ENCODE measurements around the gene PRR12. TPM values are rescaled to one million over a fixed set of nuclear protein-coding genes. Genes with fewer than 3 reads are reported as not detected.

Gene PRR12
- polyA plus RNA-seq, 1 donor = 19.1 TPM

DNA sequence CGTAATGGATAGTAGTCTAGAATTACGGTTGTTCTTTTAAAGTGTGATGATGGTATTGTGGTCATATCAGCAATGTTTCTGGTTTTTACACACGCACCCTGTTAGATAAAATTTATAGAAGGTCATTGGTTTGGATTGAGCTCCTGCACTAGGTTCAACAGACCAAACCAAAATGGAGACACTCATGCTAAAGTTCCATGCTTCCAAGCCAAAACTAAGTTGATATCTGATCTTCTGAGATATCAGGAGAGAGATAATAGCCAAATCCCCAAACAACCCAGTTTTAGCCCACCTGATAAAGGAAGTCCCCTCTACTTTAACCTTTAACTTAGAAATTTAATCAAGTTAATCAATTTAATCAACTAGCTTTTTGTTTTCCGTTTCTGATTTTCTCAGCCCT lies 11.8 kb upstream of the PRR12 start:
- no peaks in the 10 kb centered on the region for H3K9me3 ChIP-seq (ENCODE audit: control insufficient read depth, low read depth, low read length)
- H3K36me3 ChIP-seq (ENCODE audit: control insufficient read depth, insufficient read depth, low read length) = peaks cover 14% of the 10 kb centered on the region
- H3K4me3 ChIP-seq (ENCODE audit: low read length) = no peak overlapping the region
- H3K27me3 ChIP-seq (ENCODE audit: control insufficient read depth, insufficient read depth, low read length) = no peaks in the 10 kb centered on the region
- WGBS (ENCODE audit: insufficient coverage, low lambda C conversion rate) = 20% methylated on average over 1 of the region's 4 CpGs
- no peak overlapping the region for H3K27ac ChIP-seq (ENCODE audit: low read length)
- no peak for DNase-seq
- H3K4me1 ChIP-seq (ENCODE audit: control insufficient read depth, insufficient read depth, low read length) = peaks cover 5% of the 10 kb centered on the region

DNA sequence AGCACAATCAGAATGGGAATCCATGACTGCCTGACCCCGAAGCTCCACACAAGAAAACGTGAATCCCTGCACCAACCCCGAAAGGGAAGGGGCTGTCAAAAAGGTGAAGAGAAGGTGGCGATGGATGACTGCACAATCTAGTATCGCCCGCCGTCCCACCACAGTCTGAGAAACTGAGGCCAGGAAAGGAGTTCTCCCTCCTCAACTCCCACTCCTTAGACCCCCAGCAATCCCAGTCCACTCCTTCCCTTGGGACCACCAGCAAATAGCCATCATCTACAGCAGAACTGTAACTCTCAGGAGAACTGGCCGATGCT lies 11.1 kb upstream of the PRR12 start:
- no peaks in the 10 kb centered on the region for H3K9me3 ChIP-seq (ENCODE audit: control insufficient read depth, low read depth, low read length)

DNA sequence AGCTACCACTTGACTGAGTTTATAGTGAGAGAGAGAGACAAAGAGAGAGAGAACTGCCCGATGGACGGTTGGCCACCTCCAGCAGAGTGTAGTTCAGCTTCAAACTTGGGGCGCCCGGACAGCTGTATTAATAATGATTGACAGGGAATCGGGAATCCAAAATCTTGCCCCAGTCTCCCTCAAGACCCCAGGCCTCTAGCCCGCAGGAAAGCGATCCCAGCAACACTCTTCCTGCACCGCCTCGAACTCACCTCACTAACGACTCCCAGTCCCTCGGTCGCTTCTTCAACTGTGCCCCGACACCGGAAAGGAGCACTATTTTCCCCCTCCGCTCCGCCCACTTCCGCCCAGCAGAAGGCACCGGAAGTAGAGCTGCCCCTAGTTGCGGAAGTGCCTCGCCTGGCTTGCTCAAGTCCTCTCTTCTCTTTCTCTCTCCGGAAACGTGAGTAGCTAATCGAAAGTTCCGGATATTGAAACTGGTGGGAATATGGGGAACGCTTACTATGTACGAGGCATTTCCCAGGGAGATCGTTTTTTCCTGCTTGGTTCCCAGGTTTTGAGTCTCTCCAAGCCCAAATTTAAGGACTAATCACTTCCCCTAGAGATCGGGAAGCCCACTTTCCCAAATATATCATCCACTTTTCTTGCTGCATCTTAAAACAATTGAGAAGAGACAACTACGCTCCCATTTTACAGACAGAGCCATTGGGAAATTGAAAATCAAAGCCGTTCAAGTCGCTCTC lies 10.5 kb upstream of the PRR12 start, which contains the start of gene NOSIP:
TSS of gene NOSIP (minus strand) at position 293 of the 743 bp plus-strand sequence. CDS start 19,865 bp downstream, outside the sequence.
- Histone ChIP-seq H3K4me1 (ENCODE audit: control insufficient read depth, insufficient read depth, low read length) (peaks cover 5% of the 10 kb centered on the region), H3K27ac (ENCODE audit: low read length) (peak within 1 kb of the TSS; percentile 45), H3K9me3 (ENCODE audit: control insufficient read depth, low read depth, low read length) (no peaks in the 10 kb centered on the region), H3K27me3 (ENCODE audit: control insufficient read depth, insufficient read depth, low read length) (no peaks in the 10 kb centered on the region), H3K4me3 (ENCODE audit: low read length) (peak within 1 kb of the TSS; percentile 66), H3K36me3 (ENCODE audit: control insufficient read depth, insufficient read depth, low read length) (peaks cover 6% of the 10 kb centered on the region)
- peak; percentile 97 for DNase-seq
- WGBS (ENCODE audit: insufficient coverage, low lambda C conversion rate) = no CpG with 5 or more reads among the region's 31 CpGs

More for the DNA sequence above, 11.1 kb upstream of the PRR12 start:
- Histone ChIP-seq H3K27me3 (ENCODE audit: control insufficient read depth, insufficient read depth, low read length) (no peaks in the 10 kb centered on the region), H3K4me1 (ENCODE audit: control insufficient read depth, insufficient read depth, low read length) (peaks cover 5% of the 10 kb centered on the region), H3K36me3 (ENCODE audit: control insufficient read depth, insufficient read depth, low read length) (peaks cover 11% of the 10 kb centered on the region), H3K4me3 (ENCODE audit: low read length) (peak overlapping the region; percentile 66), H3K27ac (ENCODE audit: low read length) (peak overlapping the region; percentile 45)
- WGBS (ENCODE audit: insufficient coverage, low lambda C conversion rate) = 0% methylated on average over 3 of the region's 8 CpGs
- DNase-seq = no peak

DNA sequence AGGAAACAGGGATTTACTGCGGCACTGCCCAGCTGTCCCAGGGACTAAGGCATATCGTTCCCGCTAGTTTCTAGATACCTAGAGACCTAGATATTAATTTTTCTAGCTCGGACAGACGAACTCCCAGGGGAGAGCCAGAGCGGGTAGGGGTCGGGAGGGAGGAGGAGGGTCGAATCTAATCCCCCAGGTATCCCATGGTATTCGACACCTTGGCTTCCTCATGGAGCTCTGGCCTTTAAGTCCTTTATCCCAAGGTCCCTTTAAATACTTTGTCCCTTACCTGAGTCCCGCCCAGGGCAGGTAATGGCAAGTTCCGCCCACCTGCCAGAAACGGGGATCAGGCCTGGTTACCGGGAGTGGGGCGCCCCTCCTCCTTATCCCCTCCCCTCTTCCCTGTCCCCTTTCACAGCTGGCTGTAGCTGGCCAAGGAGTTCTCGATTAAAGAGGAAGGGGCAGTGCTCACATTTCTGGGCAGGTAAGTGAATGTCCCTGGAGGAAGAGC lies 9.9 kb upstream of the PRR12 start, which contains the start of gene PRRG2:
TSS of gene PRRG2 (plus strand) at position 310 of the 502 bp plus-strand sequence. CDS start 1,904 bp downstream, outside the sequence.
- Histone ChIP-seq H3K36me3 (ENCODE audit: control insufficient read depth, insufficient read depth, low read length) (peaks cover 3% of the 10 kb centered on the region), H3K27ac (ENCODE audit: low read length) (peak within 1 kb of the TSS; percentile 45), H3K4me1 (ENCODE audit: control insufficient read depth, insufficient read depth, low read length) (peaks cover 5% of the 10 kb centered on the region), H3K27me3 (ENCODE audit: control insufficient read depth, insufficient read depth, low read length) (no peaks in the 10 kb centered on the region), H3K4me3 (ENCODE audit: low read length) (peak within 1 kb of the TSS; percentile 66), H3K9me3 (ENCODE audit: control insufficient read depth, low read depth, low read length) (no peaks in the 10 kb centered on the region)
- peak in 1 of 2 donors; percentile 81 for DNase-seq
- no CpG with 5 or more reads among the region's 15 CpGs for WGBS (ENCODE audit: insufficient coverage, low lambda C conversion rate)

DNA sequence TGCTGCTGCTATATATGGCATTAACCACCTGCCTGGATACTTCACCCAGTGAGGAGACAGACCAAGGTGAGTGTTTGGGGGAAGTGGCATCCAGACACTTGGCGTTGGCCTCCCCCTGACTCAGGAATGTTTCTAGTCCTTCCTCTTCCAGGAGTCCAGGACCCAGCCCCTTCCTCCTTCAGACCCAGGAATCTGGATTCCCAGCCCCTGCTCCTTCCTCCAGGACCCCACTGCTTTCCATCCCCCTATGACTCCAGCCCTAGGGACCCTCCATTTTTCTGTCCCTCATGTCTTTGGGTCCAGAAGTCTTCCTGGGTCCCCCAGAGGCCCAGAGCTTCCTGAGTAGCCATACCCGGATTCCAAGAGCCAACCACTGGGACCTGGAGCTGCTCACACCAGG lies 7.7 kb upstream of the PRR12 start:
- no CpG with 5 or more reads among the region's 2 CpGs for WGBS (ENCODE audit: insufficient coverage, low lambda C conversion rate)
- Histone ChIP-seq H3K36me3 (ENCODE audit: control insufficient read depth, insufficient read depth, low read length) (no peaks in the 10 kb centered on the region), H3K4me1 (ENCODE audit: control insufficient read depth, insufficient read depth, low read length) (peaks cover 5% of the 10 kb centered on the region), H3K27me3 (ENCODE audit: control insufficient read depth, insufficient read depth, low read length) (no peaks in the 10 kb centered on the region), H3K4me3 (ENCODE audit: low read length) (no peak overlapping the region), H3K27ac (ENCODE audit: low read length) (no peak overlapping the region), H3K9me3 (ENCODE audit: control insufficient read depth, low read depth, low read length) (no peaks in the 10 kb centered on the region)
- no peak for DNase-seq

DNA sequence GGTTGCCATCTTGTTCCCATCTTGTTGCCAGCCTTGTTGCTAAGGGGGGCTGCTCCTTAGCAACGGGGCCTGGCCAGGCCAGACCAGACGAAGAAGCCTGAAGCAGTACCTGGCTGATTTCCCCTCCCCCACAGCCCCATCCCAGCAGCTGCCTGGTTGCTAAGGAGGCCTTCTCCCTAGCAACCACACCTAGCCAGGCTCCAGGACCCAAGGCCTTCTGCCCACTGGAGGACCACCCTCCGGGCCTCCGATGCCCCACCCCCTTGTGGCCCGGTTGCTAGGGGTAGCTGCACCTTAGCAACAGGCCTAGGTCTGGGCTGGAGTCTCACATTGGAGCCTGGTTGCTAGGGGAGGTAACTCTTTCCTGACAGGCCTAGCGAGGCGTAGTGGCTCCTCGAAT lies 6.0 kb upstream of the PRR12 start:
- Histone ChIP-seq H3K9me3 (ENCODE audit: control insufficient read depth, low read depth, low read length) (no peaks in the 10 kb centered on the region), H3K36me3 (ENCODE audit: control insufficient read depth, insufficient read depth, low read length) (no peaks in the 10 kb centered on the region), H3K27me3 (ENCODE audit: control insufficient read depth, insufficient read depth, low read length) (no peaks in the 10 kb centered on the region), H3K27ac (ENCODE audit: low read length) (no peak overlapping the region), H3K4me3 (ENCODE audit: low read length) (no peak overlapping the region), H3K4me1 (ENCODE audit: control insufficient read depth, insufficient read depth, low read length) (no peaks in the 10 kb centered on the region)
- DNase-seq = no peak
- no CpG with 5 or more reads among the region's 8 CpGs for WGBS (ENCODE audit: insufficient coverage, low lambda C conversion rate)

DNA sequence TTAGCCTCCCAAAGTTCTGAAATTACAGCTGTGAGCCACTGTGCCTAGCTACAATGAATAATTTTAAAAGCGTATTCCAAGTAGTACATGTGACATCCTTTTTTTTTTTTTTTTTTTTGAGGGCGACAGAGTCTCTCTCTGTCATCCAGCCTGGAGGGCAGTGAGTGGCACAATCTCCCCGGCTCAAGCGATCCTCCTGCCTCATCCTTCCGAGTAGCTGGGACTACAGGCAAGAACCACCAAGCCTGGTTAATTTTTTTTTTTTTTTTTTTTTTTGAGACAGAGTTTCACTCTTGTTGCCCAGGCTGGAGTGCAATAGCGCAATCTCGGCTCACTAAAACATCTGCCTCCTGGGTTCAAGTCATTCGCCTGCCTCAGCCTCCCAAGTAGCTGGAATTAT lies 3.8 kb upstream of the PRR12 start:
- H3K4me1 ChIP-seq (ENCODE audit: control insufficient read depth, insufficient read depth, low read length) = no peaks in the 10 kb centered on the region
- DNase-seq = no peak
- H3K27me3 ChIP-seq (ENCODE audit: control insufficient read depth, insufficient read depth, low read length) = no peaks in the 10 kb centered on the region
- WGBS (ENCODE audit: insufficient coverage, low lambda C conversion rate) = no CpG with 5 or more reads among the region's 8 CpGs
- H3K4me3 ChIP-seq (ENCODE audit: low read length) = no peak overlapping the region
- H3K9me3 ChIP-seq (ENCODE audit: control insufficient read depth, low read depth, low read length) = no peaks in the 10 kb centered on the region
- no peaks in the 10 kb centered on the region for H3K36me3 ChIP-seq (ENCODE audit: control insufficient read depth, insufficient read depth, low read length)
- no peak overlapping the region for H3K27ac ChIP-seq (ENCODE audit: low read length)

DNA sequence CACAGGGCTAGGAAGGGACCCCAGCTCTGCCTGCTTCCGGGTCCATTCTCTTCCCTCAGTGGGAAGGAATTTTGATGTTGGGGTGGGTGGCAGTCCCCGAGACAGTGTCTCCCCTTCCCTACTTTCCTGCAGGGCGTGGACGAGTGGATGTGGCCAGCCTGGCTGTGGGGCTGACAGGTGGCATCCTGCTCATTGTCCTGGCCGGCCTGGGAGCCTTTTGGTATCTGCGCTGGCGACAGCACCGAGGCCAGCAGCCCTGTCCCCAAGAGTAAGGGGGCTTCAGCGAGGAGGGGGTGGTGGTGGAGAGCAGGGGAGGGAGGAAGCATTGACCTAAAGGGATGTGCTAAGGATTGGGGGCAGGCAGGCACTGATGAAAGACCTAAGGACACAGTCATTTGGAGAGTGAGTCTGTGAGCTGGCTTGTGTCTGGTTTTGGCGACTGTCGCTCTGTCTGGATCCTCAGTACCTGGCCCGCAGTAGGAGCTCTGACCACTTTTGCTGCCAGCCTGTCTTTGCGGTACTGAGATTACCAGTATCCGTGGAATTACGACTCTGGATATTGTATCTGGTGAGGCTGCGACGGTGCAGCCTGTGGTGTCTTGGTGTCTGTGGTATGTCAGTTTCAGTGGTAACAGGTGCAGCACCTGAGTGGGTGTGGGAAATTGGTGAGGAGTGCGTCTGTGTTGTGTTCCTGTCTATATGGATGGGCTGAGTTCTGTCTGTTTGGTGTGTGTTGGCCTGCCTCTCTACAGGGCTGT lies 2.4 kb upstream of the PRR12 start:
- Histone ChIP-seq H3K9me3 (ENCODE audit: control insufficient read depth, low read depth, low read length) (no peaks in the 10 kb centered on the region), H3K36me3 (ENCODE audit: control insufficient read depth, insufficient read depth, low read length) (no peaks in the 10 kb centered on the region), H3K27me3 (ENCODE audit: control insufficient read depth, insufficient read depth, low read length) (no peaks in the 10 kb centered on the region), H3K27ac (ENCODE audit: low read length) (no peak overlapping the region), H3K4me3 (ENCODE audit: low read length) (no peak overlapping the region), H3K4me1 (ENCODE audit: control insufficient read depth, insufficient read depth, low read length) (peaks cover 1% of the 10 kb centered on the region)
- no peak for DNase-seq
- WGBS (ENCODE audit: insufficient coverage, low lambda C conversion rate) = no CpG with 5 or more reads among the region's 18 CpGs

DNA sequence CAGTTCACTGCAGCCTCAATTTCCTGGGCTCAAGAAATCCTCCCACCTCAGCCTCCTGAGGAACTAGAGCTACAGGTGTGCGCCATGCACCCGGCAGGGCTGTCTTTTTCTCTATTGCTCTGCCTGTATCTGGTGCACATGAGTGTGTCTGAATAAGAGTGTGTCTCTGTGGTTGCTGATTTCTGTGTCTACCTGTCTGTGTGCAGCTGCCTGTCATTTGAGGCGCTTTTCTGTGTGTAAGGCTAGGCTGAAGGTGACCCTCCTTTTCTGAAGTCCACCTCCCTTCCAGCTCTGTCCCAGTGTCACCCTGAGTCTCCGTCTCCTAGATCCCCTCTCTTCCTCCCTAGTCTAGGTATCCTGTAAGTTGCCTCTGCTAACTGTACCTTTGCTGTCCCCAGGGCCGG lies 1.5 kb upstream of the PRR12 start:
- no CpG with 5 or more reads among the region's 5 CpGs for WGBS (ENCODE audit: insufficient coverage, low lambda C conversion rate)
- no peak for DNase-seq
- Histone ChIP-seq H3K27ac (ENCODE audit: low read length) (peak overlapping the region; percentile 37), H3K9me3 (ENCODE audit: control insufficient read depth, low read depth, low read length) (no peaks in the 10 kb centered on the region), H3K27me3 (ENCODE audit: control insufficient read depth, insufficient read depth, low read length) (no peaks in the 10 kb centered on the region), H3K36me3 (ENCODE audit: control insufficient read depth, insufficient read depth, low read length) (peaks cover 9% of the 10 kb centered on the region), H3K4me3 (ENCODE audit: low read length) (no peak overlapping the region), H3K4me1 (ENCODE audit: control insufficient read depth, insufficient read depth, low read length) (peaks cover 9% of the 10 kb centered on the region)

DNA sequence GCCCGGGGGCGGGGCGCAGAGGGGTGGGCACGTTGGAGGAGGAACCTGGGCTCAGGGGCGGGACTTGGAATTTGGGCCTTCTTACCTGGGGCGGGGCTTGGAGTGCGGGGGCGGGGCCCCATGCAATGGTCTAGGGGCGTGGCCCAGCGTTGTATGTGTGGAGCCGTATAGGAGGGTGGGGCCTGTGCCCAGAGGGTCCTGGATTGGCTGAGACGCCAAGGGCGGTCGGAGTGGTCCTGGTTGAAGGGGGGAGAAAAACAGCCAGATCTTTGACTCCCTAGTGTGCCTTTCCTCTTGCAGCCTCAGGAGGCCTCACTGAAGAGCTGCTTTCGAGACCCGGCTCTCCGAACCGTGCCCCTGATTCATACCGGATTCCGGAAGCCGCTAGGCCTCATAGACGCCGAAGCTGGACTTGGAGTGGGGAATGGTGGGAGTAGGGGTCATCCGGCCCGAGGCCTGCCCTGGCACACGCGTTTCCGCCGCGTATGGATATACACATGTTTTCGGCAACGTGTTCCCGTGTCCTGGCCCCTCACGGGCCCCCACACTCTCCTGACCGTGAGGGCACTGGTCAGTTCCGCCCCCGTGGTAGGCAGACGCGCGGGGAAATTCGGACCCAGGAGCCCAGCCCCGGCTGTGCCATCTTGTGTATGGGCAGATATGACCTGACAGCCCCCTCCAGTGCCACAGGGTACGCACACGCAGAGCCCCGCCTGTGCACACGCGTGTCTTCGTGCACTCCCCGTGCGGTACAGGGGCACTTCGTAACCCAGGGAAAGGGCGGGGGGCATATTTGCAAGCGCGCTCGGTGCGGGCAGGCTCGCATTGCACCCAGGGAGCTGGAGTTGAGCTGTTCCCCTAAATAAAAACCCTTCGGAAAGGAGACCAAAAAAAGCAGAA lies 661 bp upstream of the PRR12 start:
- Histone ChIP-seq H3K4me1 (ENCODE audit: control insufficient read depth, insufficient read depth, low read length) (peaks cover 11% of the 10 kb centered on the region), H3K4me3 (ENCODE audit: low read length) (peak overlapping the region; percentile 92), H3K9me3 (ENCODE audit: control insufficient read depth, low read depth, low read length) (no peaks in the 10 kb centered on the region), H3K27ac (ENCODE audit: low read length) (peak overlapping the region; percentile 84), H3K27me3 (ENCODE audit: control insufficient read depth, insufficient read depth, low read length) (no peaks in the 10 kb centered on the region), H3K36me3 (ENCODE audit: control insufficient read depth, insufficient read depth, low read length) (peaks cover 17% of the 10 kb centered on the region)
- 0% methylated on average over 1 of the region's 58 CpGs for WGBS (ENCODE audit: insufficient coverage, low lambda C conversion rate)
- peak; percentile 95 to 98 for DNase-seq
